HepG2 (cell line): Measurements from ENCODE around the gene DENND2A. TPM values are rescaled to one million over a fixed set of nuclear protein-coding genes. Genes with fewer than 3 reads are reported as not detected.

ENCODE experiments used
- ATM ChIP-seq: fragments of 450-650 bp; IDR thresholded peaks from 2 replicates; pipeline ENCODE4 v1.7.1; 2017; ENCODE audit warnings: mild to moderate bottlenecking, borderline replicate concordance
- FOXM1 ChIP-seq: sonication (generic); formaldehyde crosslinking; IDR thresholded peaks from 2 replicates; pipeline ENCODE4 v1.5.0; 2020; ENCODE audit warnings: missing genetic modification reagents
- GTF2F1 ChIP-seq: fragments of 150-350 bp; IDR thresholded peaks from 2 replicates; pipeline ENCODE4 v1.6.1; 2014; ENCODE audit warnings: low read length
- HNRNPK ChIP-seq: fragments of 200-400 bp; formaldehyde crosslinking; IDR thresholded peaks from 2 replicates; pipeline ENCODE4 v1.6.1; 2018; ENCODE audit warnings: low read length, low read depth, moderate library complexity, mild to moderate bottlenecking; ENCODE audit not compliant: poor library complexity, severe bottlenecking
- HNRNPL ChIP-seq: fragments of 200-400 bp; formaldehyde crosslinking; IDR thresholded peaks from 2 replicates; pipeline ENCODE4 v1.6.1; 2017; ENCODE audit warnings: mild to moderate bottlenecking, low read depth, low read length
- KAT7 ChIP-seq: IDR thresholded peaks from 2 replicates; pipeline ENCODE4 v1.6.1; 2018; ENCODE audit warnings: borderline replicate concordance, missing compliant biosample characterization
- RXRA ChIP-seq: sonication (generic); formaldehyde crosslinking; IDR thresholded peaks from 2 replicates; pipeline ENCODE4 v1.5.1; 2020; ENCODE audit warnings: missing genetic modification reagents
- SMYD3 ChIP-seq: sonication (generic); formaldehyde crosslinking; IDR thresholded peaks from 2 replicates; pipeline ENCODE4 v1.8.1; 2023; ENCODE audit warnings: mild to moderate bottlenecking, missing genetic modification reagents
- ZFX ChIP-seq: sonication (generic); formaldehyde crosslinking; IDR thresholded peaks from 2 replicates; pipeline ENCODE4 v1.4.0; 2020; ENCODE audit warnings: mild to moderate bottlenecking, low read depth, missing genetic modification reagents, moderate library complexity
- polyA plus RNA-seq, 8 experiments: library from polyadenylated mRNA; depleted of rRNA in 3 of 8; stranded (reverse) in 7 of 8; unstranded in 1 of 8; fragments of >200 nt; fragmentation: Illumina TruSeq in 4 of 8; extraction: Trizol in 4 of 8; gene quantifications; 2 replicates each; pipeline versions ENCODE4 v1.2.1 to v1.2.3, GENCODE V29; 2011 to 2016; ENCODE audit warnings: low read depth in 4 of 8, missing spikeins in 1 of 8, mixed read lengths in 1 of 8; ENCODE audit not compliant: insufficient read depth in 1 of 8
- total RNA-seq, 5 experiments: library from RNA; depleted of rRNA; stranded (reverse); fragments of >200 nt; fragmentation: Illumina TruSeq; extraction: Trizol; gene quantifications; 2 replicates each; pipeline ENCODE4 v1.2.3, GENCODE V29; 2016; ENCODE audit warnings: low read depth in 1 of 5
- TF ChIP-seq, protein P1 (sequence below): sonication (generic); formaldehyde crosslinking; IDR thresholded peaks from 2 replicates; pipeline ENCODE4 v1.5.0; 2020; ENCODE audit warnings: mild to moderate bottlenecking, missing genetic modification reagents, borderline replicate concordance
- TF ChIP-seq, protein P2 (sequence below): sonication (generic); formaldehyde crosslinking; IDR thresholded peaks from 2 replicates; pipeline ENCODE4 v1.4.0; 2020; ENCODE audit warnings: mild to moderate bottlenecking, missing genetic modification reagents
- TF ChIP-seq, protein P3 (sequence below): sonication (generic); formaldehyde crosslinking; IDR thresholded peaks from 2 replicates; pipeline ENCODE4 v1.5.1; 2020; ENCODE audit warnings: missing genetic modification reagents, mild to moderate bottlenecking, borderline replicate concordance
- TF ChIP-seq, protein P4 (sequence below): sonication (generic); formaldehyde crosslinking; IDR thresholded peaks from 2 replicates; pipeline ENCODE4 v1.4.0; 2020; ENCODE audit warnings: missing genetic modification reagents, mild to moderate bottlenecking, borderline replicate concordance
- TF ChIP-seq, protein P5 (sequence below): sonication (generic); formaldehyde crosslinking; conservative IDR thresholded peaks from 2 replicates; pipeline ENCODE4 v1.4.0; 2020; ENCODE audit warnings: mild to moderate bottlenecking, missing genetic modification reagents, moderate library complexity

DENND2A gene
- total and polyA plus RNA-seq, 2 of the 13 experiments (the other 11 are each of a cell fraction or from before 2014, with no cell fraction given): not detected

DNA sequence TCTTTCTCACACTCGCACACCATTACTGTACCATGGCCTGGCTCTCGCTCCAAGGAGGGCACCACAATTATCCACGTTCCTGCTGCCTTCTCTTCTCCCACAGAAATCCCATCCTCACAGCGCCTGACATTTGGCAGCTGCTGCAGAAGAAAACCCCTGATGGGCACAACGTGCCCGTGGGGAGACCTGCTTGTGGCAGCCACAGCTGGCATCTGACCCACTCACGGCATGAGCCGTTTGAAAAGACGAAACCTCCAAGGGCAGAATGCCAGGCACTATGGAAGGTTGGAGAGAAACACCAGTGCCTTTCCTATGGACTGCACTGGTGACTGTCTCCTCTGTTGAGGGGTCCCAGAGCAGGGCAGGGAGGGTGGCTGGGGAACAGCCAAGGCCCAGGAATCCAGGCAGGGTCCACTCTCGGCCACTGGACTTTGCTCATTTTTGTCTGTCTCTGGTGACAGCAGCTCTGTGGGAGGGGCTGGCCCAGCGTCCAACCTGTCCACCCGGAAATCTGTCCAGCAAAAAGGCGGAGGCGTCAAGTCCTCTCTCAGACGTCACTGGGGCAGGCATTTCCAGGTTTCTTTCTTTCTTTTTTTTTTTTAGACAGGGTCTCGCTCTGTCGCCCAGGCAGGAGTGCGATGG is 100.4 kb downstream of the DENND2A start (continued):
- TF ChIP-seq, protein P1, sequence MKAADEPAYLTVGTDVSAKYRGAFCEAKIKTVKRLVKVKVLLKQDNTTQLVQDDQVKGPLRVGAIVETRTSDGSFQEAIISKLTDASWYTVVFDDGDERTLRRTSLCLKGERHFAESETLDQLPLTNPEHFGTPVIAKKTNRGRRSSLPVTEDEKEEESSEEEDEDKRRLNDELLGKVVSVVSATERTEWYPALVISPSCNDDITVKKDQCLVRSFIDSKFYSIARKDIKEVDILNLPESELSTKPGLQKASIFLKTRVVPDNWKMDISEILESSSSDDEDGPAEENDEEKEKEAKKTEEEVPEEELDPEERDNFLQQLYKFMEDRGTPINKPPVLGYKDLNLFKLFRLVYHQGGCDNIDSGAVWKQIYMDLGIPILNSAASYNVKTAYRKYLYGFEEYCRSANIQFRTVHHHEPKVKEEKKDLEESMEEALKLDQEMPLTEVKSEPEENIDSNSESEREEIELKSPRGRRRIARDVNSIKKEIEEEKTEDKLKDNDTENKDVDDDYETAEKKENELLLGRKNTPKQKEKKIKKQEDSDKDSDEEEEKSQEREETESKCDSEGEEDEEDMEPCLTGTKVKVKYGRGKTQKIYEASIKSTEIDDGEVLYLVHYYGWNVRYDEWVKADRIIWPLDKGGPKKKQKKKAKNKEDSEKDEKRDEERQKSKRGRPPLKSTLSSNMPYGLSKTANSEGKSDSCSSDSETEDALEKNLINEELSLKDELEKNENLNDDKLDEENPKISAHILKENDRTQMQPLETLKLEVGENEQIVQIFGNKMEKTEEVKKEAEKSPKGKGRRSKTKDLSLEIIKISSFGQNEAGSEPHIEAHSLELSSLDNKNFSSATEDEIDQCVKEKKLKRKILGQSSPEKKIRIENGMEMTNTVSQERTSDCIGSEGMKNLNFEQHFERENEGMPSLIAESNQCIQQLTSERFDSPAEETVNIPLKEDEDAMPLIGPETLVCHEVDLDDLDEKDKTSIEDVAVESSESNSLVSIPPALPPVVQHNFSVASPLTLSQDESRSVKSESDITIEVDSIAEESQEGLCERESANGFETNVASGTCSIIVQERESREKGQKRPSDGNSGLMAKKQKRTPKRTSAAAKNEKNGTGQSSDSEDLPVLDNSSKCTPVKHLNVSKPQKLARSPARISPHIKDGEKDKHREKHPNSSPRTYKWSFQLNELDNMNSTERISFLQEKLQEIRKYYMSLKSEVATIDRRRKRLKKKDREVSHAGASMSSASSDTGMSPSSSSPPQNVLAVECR (CRISPR knock-in tag): peak; percentile 32; the same call in 1 of the 2 replicates
- TF ChIP-seq, protein P2, sequence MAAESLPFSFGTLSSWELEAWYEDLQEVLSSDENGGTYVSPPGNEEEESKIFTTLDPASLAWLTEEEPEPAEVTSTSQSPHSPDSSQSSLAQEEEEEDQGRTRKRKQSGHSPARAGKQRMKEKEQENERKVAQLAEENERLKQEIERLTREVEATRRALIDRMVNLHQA (CRISPR knock-in tag): no peak
- TF ChIP-seq KAT7 (no peak), HNRNPL (peak; percentile 58; the same call in 1 of the 2 replicates), SMYD3 (CRISPR knock-in tag) (no peak), FOXM1 (CRISPR knock-in tag) (no peak), ATM (no peak), HNRNPK (no peak), RXRA (CRISPR knock-in tag) (peak; percentile 22; the same call in 1 of the 2 replicates), ZFX (CRISPR knock-in tag) (peak; percentile 32; the same call in 1 of the 2 replicates), GTF2F1 (no peak)
- TF ChIP-seq, protein P3, sequence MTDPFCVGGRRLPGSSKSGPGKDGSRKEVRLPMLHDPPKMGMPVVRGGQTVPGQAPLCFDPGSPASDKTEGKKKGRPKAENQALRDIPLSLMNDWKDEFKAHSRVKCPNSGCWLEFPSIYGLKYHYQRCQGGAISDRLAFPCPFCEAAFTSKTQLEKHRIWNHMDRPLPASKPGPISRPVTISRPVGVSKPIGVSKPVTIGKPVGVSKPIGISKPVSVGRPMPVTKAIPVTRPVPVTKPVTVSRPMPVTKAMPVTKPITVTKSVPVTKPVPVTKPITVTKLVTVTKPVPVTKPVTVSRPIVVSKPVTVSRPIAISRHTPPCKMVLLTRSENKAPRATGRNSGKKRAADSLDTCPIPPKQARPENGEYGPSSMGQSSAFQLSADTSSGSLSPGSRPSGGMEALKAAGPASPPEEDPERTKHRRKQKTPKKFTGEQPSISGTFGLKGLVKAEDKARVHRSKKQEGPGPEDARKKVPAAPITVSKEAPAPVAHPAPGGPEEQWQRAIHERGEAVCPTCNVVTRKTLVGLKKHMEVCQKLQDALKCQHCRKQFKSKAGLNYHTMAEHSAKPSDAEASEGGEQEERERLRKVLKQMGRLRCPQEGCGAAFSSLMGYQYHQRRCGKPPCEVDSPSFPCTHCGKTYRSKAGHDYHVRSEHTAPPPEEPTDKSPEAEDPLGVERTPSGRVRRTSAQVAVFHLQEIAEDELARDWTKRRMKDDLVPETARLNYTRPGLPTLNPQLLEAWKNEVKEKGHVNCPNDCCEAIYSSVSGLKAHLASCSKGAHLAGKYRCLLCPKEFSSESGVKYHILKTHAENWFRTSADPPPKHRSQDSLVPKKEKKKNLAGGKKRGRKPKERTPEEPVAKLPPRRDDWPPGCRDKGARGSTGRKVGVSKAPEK: no peak
- TF ChIP-seq, protein P4, sequence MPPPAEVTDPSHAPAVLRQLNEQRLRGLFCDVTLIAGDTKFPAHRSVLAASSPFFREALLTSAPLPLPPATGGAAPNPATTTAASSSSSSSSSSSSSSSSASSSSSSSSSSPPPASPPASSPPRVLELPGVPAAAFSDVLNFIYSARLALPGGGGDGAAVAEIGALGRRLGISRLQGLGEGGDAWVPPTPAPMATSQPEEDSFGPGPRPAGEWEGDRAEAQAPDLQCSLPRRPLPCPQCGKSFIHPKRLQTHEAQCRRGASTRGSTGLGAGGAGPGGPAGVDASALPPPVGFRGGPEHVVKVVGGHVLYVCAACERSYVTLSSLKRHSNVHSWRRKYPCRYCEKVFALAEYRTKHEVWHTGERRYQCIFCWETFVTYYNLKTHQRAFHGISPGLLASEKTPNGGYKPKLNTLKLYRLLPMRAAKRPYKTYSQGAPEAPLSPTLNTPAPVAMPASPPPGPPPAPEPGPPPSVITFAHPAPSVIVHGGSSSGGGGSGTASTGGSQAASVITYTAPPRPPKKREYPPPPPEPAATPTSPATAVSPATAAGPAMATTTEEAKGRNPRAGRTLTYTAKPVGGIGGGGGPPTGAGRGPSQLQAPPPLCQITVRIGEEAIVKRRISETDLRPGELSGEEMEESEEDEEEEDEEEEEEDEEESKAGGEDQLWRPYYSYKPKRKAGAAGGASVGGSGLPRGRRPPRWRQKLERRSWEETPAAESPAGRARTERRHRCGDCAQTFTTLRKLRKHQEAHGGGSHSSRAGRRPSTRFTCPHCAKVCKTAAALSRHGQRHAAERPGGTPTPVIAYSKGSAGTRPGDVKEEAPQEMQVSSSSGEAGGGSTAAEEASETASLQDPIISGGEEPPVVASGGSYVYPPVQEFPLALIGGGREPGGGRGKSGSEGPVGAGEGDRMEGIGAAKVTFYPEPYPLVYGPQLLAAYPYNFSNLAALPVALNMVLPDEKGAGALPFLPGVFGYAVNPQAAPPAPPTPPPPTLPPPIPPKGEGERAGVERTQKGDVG (CRISPR knock-in tag): no peak
- TF ChIP-seq, protein P5, sequence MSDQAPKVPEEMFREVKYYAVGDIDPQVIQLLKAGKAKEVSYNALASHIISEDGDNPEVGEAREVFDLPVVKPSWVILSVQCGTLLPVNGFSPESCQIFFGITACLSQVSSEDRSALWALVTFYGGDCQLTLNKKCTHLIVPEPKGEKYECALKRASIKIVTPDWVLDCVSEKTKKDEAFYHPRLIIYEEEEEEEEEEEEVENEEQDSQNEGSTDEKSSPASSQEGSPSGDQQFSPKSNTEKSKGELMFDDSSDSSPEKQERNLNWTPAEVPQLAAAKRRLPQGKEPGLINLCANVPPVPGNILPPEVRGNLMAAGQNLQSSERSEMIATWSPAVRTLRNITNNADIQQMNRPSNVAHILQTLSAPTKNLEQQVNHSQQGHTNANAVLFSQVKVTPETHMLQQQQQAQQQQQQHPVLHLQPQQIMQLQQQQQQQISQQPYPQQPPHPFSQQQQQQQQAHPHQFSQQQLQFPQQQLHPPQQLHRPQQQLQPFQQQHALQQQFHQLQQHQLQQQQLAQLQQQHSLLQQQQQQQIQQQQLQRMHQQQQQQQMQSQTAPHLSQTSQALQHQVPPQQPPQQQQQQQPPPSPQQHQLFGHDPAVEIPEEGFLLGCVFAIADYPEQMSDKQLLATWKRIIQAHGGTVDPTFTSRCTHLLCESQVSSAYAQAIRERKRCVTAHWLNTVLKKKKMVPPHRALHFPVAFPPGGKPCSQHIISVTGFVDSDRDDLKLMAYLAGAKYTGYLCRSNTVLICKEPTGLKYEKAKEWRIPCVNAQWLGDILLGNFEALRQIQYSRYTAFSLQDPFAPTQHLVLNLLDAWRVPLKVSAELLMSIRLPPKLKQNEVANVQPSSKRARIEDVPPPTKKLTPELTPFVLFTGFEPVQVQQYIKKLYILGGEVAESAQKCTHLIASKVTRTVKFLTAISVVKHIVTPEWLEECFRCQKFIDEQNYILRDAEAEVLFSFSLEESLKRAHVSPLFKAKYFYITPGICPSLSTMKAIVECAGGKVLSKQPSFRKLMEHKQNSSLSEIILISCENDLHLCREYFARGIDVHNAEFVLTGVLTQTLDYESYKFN (CRISPR knock-in tag): peak; percentile 75
